ENCODE data around the gene NUDT16L1.

The NUDT16L1 gene

GRCh38 chr16:4693296-4693955, at the start of gene NUDT16L1:
TSS of gene NUDT16L1 (plus strand) at chr16:4693562. CDS start at chr16:4693727, 165 bp downstream.
- peak; percentile 97 for DNase-seq

GRCh38 chr16:4646773-4647643, 46.4 kb upstream of the NUDT16L1 start:
- DNase-seq, result no peak

- no peak for DNase-seq
Measured at GRCh38 chr16:4647644-4647980, 45.8 kb upstream of the NUDT16L1 start.

GRCh38 chr16:4648917-4649316, 44.4 kb upstream of the NUDT16L1 start:
- no peak for DNase-seq

- no peak for DNase-seq
Measured at GRCh38 chr16:4649744-4650442, 43.5 kb upstream of the NUDT16L1 start.

- peak; percentile 80 for DNase-seq
Measured at GRCh38 chr16:4650443-4651074, 42.8 kb upstream of the NUDT16L1 start.

- DNase-seq, result no peak
Measured at GRCh38 chr16:4651827-4652226, 41.5 kb upstream of the NUDT16L1 start.

GRCh38 chr16:4652561-4652960, 40.8 kb upstream of the NUDT16L1 start:
- DNase-seq, result no peak

GRCh38 chr16:4654011-4654963, 39.1 kb upstream of the NUDT16L1 start:
- no peak for DNase-seq

GRCh38 chr16:4654964-4655590, 38.3 kb upstream of the NUDT16L1 start:
- DNase-seq, result no peak

GRCh38 chr16:4655801-4656200, 37.6 kb upstream of the NUDT16L1 start:
- DNase-seq, result no peak

GRCh38 chr16:4656221-4656620, 37.1 kb upstream of the NUDT16L1 start:
- no peak for DNase-seq

GRCh38 chr16:4656695-4657686, 36.4 kb upstream of the NUDT16L1 start:
- DNase-seq, result no peak

- no peak for DNase-seq
Measured at GRCh38 chr16:4659363-4660353, 33.7 kb upstream of the NUDT16L1 start.

GRCh38 chr16:4660454-4661007, 32.8 kb upstream of the NUDT16L1 start:
- DNase-seq, result peak; percentile 74

GRCh38 chr16:4661661-4662060, 31.7 kb upstream of the NUDT16L1 start:
- DNase-seq, result no peak

GRCh38 chr16:4663465-4663776, 29.9 kb upstream of the NUDT16L1 start:
- no peak for DNase-seq

GRCh38 chr16:4663777-4664465, 29.4 kb upstream of the NUDT16L1 start:
- DNase-seq, result no peak

Data from activated naive CD4-positive, alpha-beta T cell treated with Interleukin-2 at 50 U/mL for 16 hours (primary cell).